ENCODE data around the gene VPS37D. TPM values are rescaled to one million over a fixed set of nuclear protein-coding genes. Genes with fewer than 3 reads are reported as not detected.

Gene VPS37D
- total and polyA plus RNA-seq, 2 experiments from 2014 or later: 2.2 to 7.0 TPM

- TF ChIP-seq ZNF462 (CRISPR knock-in tag; IDR thresholded peaks at IDR 0.05) (no peak), POLR2AphosphoS5 (IDR thresholded peaks at IDR 0.05; ENCODE audit: low read depth) (no peak), EZH2phosphoT487 (IDR thresholded peaks at IDR 0.05; ENCODE audit: unreplicated experiment) (no peak)
- TF ChIP-seq, protein P1, sequence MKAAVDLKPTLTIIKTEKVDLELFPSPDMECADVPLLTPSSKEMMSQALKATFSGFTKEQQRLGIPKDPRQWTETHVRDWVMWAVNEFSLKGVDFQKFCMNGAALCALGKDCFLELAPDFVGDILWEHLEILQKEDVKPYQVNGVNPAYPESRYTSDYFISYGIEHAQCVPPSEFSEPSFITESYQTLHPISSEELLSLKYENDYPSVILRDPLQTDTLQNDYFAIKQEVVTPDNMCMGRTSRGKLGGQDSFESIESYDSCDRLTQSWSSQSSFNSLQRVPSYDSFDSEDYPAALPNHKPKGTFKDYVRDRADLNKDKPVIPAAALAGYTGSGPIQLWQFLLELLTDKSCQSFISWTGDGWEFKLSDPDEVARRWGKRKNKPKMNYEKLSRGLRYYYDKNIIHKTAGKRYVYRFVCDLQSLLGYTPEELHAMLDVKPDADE (IDR thresholded peaks at IDR 0.05): no peak
Observed at GRCh38 chr7:73717025-73717807, 49.6 kb downstream of the VPS37D start (continued).

- ATAC-seq (no peak), DNase-seq (ENCODE audit: low spot score) (no peak)
- Mint-ChIP-seq H3K9me3 (no peaks in the 10 kb centered on the region), H3K4me3 (peak overlapping the region; percentile 53), H3K36me3 (ENCODE audit: low read depth) (no peaks in the 10 kb centered on the region), H3K27me3 (ENCODE audit: insufficient read depth, low read depth, poor library complexity) (peaks cover 20% of the 10 kb centered on the region), H3K27ac (no peak overlapping the region), H3K4me1 (no peaks in the 10 kb centered on the region; the same call in 2 of the 3 replicates)
- Histone ChIP-seq H3F3A (replicated peaks; ENCODE audit: low read depth) (no peaks in the 10 kb centered on the region), H2AFZ (no peak overlapping the region), H3K27me3 (ENCODE audit: insufficient read depth) (peaks cover 24% of the 10 kb centered on the region), H3K36me3 (ENCODE audit: insufficient read depth) (no peaks in the 10 kb centered on the region), H4K20me1 (replicated peaks; ENCODE audit: insufficient read depth) (no peaks in the 10 kb centered on the region; the same call in 1 of the 2 replicates), H3K27ac (ENCODE audit: low read depth) (no peak overlapping the region), H3K4me3 (no peak overlapping the region), H3K4me2 (no peak overlapping the region; the same call in 1 of the 2 replicates), H3K4me1 (ENCODE audit: insufficient read depth) (no peaks in the 10 kb centered on the region; the same call in 1 of the 2 replicates), H3K9me2 (ENCODE audit: insufficient read depth) (no peaks in the 10 kb centered on the region), H3K79me2 (replicated peaks; ENCODE audit: insufficient read depth) (no peaks in the 10 kb centered on the region)
- TF ChIP-seq, protein P1 (IDR thresholded peaks at IDR 0.05): no peak
- TF ChIP-seq, protein P2, sequence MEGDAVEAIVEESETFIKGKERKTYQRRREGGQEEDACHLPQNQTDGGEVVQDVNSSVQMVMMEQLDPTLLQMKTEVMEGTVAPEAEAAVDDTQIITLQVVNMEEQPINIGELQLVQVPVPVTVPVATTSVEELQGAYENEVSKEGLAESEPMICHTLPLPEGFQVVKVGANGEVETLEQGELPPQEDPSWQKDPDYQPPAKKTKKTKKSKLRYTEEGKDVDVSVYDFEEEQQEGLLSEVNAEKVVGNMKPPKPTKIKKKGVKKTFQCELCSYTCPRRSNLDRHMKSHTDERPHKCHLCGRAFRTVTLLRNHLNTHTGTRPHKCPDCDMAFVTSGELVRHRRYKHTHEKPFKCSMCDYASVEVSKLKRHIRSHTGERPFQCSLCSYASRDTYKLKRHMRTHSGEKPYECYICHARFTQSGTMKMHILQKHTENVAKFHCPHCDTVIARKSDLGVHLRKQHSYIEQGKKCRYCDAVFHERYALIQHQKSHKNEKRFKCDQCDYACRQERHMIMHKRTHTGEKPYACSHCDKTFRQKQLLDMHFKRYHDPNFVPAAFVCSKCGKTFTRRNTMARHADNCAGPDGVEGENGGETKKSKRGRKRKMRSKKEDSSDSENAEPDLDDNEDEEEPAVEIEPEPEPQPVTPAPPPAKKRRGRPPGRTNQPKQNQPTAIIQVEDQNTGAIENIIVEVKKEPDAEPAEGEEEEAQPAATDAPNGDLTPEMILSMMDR (conservative IDR thresholded peaks at IDR 0.05; ENCODE audit: low read depth in 2 of 2): no peak
Observed at GRCh38 chr7:73717991-73718405, 50.4 kb downstream of the VPS37D start.

Data from GM23338 (cell line).